ENCODE data around the gene IER3.

IER3 gene

DNA sequence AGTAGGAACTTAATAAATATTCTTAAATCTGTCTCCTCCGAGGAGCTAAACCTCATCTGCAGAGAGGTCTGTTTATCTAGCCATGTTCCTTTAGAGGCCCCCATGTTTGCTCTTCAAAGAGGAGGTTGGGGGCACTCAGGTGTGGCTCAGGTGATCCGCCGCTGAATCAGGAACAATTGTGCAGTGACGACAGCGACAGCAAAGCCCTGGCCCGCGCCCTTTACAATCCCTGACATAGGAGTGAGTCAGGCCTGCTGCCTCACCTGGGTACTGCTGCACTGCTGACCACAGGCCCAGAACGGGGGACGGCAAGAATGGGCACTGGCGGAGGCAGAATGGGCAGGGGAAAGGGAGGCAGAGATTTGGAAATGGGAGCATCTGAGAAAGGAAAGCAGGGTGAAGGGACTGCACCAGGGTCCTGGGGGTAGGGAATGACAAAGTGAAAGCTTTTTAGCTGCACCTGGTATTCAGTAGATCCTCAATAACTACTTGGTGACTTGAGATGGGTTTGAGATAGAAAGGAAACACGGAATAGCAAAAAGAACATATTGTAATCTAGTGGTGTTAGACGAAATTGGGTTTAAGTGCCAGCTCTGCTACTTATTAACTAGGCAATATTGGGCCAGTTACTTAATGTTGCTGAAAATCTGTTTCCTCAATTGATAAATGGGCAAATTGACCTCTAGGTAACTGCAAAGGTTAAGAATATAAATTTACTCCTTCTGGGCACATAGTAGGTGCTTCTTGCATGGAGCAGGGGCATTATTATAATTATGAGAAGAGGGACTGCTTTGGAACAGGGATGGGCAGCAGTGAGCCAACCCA, 5.4 kb upstream of the IER3 start:
- in situ Hi-C loops (cut with MboI; ENCODE audit: low sequenced_read_pairs): no loop called here

DNA sequence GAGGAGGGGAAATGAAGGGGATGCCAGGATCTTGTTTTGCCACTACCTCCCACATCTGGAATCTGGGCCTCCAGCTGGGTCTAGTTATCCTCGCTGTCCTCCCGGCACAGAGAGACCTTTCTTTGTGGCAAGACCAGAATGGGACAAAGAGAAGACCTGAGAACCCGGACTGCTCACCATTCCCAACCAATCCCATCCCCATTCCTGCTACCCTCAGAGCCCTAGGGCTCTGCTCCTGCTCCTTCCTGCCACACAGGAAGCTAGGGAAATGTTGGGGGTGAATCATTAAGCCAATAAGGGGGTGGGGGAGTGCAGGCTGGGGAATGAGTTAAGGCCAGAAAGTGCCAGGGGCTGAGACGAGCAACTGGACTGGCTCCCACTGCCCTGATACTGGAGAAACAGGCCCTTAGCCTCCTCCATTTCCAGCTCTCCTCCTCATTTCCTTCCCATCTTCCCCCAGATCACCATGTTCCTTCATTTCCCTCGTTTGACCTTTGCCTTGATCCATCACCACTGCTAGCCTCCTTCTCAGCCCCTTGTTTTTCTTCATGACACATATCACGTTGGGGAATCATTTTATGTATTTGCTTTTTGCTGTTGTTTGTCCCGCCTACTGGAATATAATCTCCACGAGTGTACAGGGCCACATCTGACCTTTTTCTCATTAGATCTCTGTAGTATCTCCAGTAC, 4.6 kb upstream of the IER3 start:
- in situ Hi-C loops (cut with MboI; ENCODE audit: low sequenced_read_pairs): no loop called here

DNA sequence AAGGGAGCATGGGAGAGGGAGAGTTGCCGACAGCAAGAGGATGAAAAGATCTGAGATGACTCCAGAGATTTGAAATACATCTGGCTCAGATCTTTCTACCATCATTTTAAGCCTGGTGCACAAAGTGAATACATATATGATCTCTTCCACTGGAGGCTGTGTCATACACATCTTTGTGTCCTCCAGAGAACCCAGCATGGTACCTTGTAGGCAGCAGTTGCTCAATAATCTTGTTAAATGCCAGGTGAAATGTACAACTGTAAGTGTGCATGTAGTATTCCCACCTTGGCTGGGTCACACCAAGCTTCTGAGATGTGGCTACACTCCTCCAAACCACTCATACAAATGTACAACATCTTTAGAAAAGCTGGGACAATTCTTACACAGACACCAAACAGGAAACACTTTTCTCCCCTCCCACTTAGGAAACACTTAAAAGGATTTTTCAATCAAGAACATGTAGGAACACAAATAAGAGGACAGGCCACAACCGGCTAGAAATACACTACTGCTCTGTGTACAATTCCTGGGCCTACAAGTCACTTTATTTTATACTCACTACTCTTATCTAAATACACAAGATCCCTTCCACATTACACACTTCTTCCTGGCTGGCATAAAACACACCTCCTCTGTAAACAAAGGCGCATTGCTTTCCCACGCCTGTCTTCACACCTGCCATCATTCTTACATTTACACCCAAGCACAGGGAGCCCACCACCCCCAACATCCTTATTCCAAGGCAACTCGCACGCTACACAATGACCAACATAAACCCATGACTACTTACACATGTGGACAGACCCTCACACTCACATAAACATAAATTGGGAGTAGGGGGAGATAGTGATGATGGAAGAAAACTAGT, 3.8 kb upstream of the IER3 start:
- in situ Hi-C loops (cut with MboI; ENCODE audit: low sequenced_read_pairs): no loop called here

DNA sequence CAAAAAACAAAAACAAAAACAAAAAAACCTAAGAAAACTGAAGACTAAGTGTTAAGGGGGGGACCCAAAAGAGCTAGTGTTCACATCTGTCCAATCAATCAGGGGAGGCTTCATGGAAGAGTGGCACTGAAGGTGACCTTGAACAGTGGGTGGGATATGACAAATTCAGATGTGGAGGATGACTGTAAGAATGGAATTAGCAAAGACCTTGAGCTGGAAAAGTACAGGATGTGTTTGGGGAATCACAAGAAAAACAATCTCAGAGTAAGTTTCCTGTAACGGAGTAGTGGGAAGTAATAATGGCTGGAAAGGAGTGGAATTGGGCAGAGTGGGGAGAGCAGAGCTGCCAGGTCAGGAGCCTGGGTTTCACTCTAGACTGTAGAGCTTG, 2.9 kb upstream of the IER3 start:
- in situ Hi-C loops (cut with MboI; ENCODE audit: low sequenced_read_pairs): no loop called here

DNA sequence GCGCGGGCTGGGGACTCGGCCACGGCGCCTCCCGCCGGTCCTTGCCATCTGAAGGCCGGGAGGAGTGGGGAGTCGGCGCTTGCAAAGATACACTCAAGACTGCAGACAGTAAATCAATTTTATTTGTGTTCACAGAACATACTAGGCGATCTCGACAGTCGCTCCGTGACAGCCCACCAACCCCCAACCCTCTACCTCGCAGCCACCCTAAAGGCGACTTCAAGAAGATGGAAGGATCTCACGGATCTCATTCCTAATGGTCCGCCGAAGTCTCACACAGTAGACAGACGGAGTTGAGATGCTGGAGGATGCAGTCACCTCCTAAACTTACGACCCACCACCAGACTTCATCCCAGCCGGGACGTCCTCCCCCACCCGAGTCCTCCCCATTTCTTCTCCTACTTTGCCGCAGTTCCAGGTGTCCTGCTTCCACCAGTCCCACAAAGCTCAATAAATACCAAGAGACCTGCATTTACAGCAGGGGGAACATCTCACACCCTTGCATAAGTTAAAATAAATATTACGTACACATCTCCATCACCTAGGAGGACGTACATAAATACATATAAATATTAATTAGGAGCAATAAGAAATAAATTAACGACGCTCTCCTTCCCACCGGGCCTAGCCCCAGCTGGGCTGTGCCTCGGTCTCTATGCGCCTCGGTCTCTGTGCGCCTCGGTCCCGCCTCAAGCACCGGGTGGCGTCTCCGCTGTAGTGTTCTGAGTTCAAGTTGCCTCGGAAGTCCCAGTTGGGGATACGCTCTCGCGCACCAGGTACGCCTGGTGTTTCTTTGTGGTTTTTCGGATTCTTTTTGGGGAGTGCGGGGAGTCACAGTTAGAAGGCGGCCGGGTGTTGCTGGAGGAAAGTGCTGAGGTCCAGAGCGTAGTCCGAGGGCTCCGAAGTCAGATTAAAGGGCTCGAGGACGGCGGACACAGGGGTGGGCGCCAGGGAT, 971 bp downstream of the IER3 start:
- in situ Hi-C loops (cut with MboI; ENCODE audit: low sequenced_read_pairs): no loop called here

DNA sequence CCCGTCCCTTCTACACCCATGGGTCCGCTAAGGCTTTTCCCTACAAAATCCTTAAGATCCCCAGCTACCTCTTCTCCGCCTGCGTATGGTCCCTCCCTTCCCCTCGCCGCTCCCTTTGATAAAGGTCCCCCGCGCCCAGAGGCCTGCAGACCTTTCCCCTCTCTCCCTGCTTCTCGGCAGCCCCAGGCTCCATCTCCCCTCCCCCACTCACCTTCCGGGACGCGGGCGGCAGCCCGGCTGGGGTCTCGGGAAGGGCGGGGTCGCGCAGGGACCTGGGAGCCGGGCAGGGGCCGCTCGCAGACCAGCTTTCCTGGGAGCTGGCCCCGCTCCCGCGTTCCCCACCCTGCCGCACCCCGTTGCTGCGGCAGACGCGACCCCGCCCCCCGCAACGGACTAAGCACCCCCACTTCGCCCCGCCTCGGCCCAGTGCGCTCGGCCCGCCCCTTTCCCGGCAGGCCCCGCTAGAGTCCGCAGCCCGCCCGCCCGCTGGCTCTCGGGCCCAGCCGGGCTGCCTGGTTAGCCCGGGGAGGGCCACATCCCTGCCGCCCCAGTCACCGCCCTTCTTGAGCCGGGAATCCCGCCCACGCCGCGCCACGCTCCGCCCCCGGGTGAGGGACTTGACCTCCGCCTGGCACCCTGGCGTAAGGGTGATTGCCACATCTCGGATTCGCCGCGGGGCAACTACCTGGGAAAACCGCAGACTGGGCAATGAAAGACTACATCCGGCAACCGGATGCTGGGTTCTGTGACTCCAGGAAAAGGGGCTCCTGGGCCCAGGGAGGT, 1.8 kb downstream of the IER3 start, which contains the start of gene FLOT1:
Gene FLOT1, minus strand, starts transcription at position 372 of the 783 bp plus-strand sequence. CDS start 498 bp downstream, outside the sequence.
- in situ Hi-C loops (cut with MboI; ENCODE audit: low sequenced_read_pairs): no loop called here

DNA sequence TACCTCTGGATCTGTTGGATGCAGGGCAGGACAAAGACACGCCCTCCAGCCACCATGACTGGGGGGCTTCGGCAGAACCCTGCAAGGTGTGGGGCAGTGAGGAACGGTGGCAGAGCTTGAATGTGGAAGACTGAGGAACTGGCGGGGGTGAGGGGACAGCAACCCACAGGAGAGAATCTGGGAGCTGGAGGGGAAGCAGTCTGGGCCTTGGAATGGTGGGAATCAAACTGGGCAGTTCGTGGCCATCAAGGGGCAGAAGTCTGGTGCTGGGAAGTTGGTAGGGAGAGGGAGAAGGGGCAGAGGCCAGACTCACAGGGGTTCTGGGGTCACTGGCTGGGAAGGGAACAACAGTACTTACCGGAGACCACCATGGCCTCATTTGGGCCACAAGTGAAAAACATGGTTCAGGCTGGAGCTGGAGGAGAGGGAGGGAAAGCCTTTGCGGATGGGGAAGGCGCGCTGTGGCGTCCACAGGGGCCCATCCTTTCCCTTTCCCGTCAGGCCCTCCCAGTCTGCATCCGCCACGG, 2.5 kb downstream of the IER3 start:
- in situ Hi-C loops (cut with MboI; ENCODE audit: low sequenced_read_pairs): no loop called here

DNA sequence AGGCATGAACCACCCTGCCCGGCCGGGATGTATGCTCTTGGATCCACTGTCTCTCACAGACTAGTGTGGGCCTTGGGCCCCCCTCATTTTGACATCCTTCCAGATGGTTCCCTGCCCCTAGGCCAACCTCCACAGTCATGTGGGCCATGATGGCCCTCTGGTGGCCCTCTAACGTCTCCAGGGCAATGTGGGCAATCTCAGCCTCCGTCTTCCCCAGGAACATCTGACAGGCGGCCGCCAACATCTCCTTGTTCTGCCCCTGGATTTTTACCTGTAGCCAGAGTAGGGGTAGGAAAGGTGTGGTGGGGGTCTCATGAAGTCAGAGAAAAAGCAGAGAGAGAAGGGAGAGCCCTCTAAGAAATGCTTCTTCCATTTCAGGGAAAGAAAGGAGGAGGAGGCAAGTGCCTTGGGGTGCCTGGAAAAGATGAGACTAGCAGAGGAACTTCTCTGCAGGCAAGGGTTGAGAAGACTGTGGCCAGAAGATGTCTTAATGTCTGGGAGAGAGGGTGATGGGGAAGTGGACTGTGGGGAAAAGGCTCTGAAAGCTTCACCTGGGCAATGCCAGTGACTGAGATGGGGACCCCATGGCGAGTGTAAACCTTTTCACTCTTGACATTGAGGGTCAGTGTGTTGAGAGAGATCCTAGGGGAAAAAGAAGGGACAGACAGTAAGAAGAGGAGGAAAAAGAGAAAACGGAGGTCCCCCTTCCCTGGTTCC, 3.1 kb downstream of the IER3 start:
- in situ Hi-C loops (cut with MboI; ENCODE audit: low sequenced_read_pairs): no loop called here

DNA sequence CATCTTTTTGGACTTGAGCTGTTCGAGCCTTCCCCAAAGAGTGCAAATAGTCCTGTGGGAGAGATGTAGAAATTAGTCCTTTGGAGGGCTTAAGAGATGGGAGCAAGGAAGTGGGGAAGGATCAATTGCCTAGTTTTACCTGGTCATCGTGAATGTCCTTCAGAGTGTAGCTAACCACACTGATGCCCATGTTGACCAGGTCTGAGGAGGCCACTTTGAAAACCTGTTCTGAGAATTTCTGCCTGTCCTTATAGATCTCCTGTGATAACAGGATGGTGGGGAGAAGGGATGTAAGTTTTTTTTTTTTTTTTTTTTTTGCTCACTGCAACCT, 3.8 kb downstream of the IER3 start:
- in situ Hi-C loops (cut with MboI; ENCODE audit: low sequenced_read_pairs): no loop called here

DNA sequence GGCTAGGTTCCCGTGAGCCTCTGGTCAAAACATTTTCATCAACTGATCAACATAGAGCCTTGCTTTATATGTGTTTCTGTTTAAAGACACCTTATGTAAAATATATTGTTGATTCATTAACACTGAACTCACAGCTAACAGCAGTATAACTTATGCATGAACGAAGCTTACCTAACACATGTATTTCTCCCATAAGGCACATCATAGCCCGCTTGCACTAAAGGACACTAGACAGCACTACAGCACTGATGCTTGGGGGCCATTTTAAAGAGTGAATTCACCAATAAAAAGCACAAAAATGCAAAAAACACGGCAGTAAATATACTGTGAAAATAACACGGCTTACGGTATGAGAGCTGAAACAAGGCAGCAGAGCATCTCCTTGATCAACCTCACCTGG, 5.8 kb downstream of the IER3 start:
- in situ Hi-C loops (cut with MboI; ENCODE audit: low sequenced_read_pairs): no loop called here

DNA sequence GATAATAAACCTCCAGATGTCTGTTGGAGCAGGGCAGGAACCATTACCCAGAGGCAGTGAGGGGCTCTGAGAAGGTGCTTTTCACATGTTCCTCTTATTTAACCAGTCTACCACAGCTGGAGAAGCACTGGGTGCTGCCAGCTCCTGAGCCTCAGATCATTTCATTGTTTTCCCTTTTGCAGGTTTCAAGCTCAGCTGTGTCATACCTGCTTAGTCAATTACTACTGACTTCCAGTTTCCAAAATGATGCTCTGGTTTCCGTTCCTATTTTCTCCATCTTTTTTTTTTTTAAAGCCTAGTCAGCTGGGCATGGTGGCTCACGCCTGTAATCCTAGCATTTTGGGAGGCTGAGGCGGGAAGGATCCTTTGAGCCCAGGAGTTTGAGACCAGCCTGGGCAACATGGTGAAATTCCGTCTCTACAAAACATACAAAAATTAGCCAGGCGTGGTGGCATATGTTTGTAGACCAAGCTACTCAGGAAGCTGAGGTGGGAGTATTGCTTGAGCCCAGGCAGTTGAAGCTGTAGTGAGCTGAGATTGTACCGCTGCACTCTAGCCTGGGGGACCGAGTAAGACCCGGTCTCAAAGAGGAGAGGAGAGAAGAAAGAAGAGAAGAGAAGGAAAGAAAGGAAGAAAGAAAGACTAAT, 8.6 kb downstream of the IER3 start:
- in situ Hi-C loops (cut with MboI; ENCODE audit: low sequenced_read_pairs): no loop called here

DNA sequence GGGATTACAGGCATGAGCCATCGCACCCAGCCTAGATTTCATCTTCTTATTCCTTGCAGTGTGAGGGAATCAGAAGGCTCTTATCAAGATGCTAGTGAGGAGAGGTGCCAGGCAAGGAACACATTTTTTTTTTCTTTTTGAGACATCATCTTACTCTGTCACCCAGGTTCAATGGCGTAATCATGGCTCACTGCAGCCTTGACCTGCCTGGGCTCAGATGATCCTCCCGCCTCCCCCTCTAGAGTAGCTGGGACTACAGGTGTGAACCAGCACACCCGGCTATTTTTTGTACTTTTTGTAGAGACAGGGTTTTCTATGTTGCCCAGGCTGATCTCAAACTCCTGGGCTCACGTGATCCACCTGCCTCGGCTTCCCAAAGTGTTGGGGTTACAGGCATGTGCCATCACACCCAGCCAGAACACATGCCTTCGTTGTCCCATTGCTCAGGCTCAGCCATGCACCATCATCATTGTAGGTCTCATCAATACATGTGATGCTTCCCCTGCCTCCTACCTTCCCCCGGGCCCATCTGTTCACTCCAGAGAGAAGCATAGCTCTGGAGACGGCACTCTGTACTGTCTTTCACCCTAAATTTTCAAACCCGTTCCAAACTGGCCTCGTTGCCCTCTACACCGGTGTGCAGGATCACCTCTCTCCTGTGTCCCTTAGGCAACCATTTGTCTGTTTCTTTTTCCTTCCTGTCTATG, 12.0 kb downstream of the IER3 start:
- in situ Hi-C loops (cut with MboI; ENCODE audit: low sequenced_read_pairs): no loop called here

DNA sequence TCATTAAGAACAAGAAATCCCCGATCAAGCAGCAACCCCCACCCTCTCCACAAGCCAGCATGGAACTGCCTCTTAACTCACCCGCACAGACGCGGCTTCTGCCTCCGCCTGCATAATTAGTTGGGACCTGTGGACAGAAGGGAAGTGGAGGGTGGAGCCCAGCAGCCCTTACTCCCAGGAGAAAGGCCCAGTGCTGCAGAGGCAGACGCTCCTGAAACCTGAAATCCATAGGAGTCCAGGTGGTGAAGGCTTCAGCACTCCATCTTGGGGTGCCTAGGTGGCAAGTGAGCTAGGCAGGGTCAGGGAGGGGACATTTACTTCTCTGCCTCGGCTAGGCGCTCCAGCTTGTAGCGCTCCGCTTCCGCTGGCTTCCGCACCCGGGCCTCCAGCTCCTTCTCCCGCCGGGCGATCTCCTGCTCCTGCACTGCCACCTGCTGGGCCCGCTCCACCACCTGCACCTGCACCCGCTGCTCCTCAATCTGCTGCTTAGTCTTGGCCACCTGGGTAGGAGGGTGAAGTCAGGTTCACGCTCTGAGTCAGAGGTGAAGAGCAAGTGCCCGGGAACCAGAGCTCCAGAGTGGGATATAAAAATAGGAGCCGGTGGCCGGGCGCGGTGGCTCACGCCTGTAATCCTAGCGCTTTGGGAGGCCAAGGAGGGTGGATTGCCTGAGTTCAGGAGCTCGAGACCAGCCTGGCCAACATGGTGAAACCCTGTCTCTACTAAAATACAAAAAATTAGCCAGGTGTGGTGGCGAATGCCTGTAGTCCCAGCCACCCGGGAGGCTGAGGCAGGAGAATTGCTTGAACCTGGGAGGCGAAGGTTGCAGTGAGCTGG, 13.5 kb downstream of the IER3 start:
- in situ Hi-C loops (cut with MboI; ENCODE audit: low sequenced_read_pairs): no loop called here

DNA sequence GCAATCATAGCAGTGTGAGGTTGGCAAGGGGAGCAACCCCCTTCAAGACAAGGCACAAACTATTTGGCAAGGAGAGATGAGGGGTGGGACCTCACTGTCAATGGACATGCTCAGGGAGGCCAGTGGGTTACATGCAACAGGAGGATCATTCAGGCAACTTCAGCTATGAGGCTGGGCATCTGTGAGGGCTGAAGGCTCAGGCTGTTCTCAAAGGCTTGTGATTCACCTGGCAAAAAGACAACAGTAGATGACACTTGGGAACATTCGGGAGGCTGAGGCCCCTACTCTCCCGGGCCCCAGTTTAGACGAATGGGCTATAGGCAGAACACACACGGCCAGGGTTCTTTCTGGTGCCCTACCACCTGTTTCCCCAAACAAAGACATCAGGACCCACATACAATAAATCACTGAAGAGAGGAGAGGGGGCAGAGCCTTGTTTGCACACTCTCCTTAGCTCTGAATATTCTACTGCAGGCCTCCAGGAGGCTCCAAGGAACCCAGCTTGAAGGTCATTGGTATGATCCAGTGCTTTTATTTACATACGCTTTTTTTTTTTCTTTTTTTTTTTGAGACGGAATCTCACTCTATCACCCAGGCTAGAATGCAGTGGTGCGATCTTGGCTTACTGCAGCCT, 16.3 kb downstream of the IER3 start:
- in situ Hi-C loops (cut with MboI; ENCODE audit: low sequenced_read_pairs): no loop called here

DNA sequence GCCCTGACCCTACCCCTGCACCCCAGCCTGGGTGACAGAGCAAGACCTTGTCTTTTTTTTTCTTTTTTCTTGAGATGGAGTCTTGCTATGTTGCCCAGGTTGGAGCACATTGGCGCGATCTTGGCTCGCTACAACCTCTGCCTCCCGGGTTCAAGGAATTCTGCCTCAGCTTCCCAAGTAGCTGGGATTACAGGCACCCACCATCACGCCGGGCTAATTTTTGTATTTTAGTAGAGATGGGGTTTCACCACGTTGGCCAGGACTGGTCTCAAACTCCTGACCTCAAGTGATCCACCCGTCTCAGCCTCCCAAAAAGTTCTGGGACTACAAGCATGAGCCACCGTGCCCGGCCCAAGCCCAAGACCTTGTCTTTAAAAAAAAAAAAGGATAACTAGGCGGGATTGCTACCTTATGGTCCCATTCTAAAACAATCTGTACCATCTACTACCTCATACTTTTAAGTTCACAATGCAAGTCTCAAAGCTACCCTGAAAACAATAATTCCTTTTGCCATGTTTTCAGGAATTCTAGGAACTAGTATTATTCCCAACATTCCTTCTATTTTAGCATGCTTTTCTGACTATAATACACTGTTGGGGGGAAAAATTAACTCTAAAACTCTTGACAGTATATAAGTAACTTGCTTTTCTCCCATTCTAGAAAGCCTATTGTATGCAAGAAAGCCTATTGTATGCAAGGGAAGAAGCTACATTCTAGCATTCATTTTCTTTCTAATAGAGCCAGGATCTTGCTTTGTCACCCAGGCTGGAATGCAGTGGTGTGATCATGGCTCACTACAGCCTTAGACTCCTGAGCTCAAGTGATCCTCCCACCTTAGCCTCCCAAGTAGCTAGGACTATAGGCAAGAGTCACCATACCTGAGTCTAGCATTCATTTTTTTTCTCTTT, 17.6 kb downstream of the IER3 start:
- in situ Hi-C loops (cut with MboI; ENCODE audit: low sequenced_read_pairs): no loop called here
